PC-9 (cell line): ENCODE measurements around the gene DLAT.

ENCODE experiments used
- CTCF ChIP-seq: fragments of 200-600 bp; sonication (generic); conservative IDR thresholded peaks from 2 replicates; pipeline ENCODE4 v1.6.1; 2017; ENCODE audit warnings: mixed run types, antibody characterized with exemption, mild to moderate bottlenecking, moderate library complexity
- EZH2 ChIP-seq: fragments of 200-600 bp; sonication (generic); IDR thresholded peaks from 2 replicates; pipeline ENCODE4 v1.8.0; 2017; ENCODE audit warnings: antibody characterized with exemption, low read depth

DNA sequence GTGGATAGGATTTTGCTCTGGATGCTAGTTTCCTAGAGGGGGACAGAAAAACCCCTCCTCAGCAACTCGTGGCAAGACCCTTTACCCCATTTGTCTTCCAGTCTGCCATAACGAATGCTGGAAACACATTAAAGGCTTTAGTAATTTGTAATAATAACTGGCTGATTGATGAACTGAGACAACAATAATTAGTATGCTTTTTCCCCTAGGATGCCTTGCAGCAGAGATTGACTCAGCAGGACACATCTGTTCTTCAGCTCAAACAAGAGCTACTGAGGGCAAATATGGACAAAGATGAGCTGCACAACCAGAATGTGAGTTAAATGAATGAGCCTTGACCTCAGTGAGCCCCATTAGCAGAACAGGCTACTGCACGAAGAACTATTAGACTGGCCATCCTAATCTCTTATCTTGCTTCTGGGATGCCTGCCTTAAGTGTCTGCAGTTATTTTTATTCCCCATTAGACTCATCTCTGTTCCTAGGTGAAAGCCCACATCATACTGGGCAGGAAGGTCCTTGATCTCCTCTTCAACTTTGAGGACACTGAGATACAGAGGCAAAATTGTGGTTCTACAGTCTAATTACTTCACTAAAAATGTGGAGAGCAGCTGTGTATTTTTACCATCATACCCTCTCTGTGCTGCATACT is 32.9 kb upstream of the DLAT start:
- TF ChIP-seq CTCF (no peak), EZH2 (no peak)
